IMR-90 (cell line): ENCODE data around the gene DHRS13. TPM values are rescaled to one million over a fixed set of nuclear protein-coding genes. Genes with fewer than 3 reads are reported as not detected.

ENCODE experiments used
- ATAC-seq: fragments of 200-7000 bp; cut with Tn5 transposase; 2 replicates; pipeline ENCODE4 v1.9.1; 2020; ENCODE audit warnings: low read depth, mild to moderate bottlenecking, moderate library complexity
- BruUV-seq: library from RNA; stranded (reverse); fragments of 400-500 nt; replicated peaks from 2 replicates; lab custom pipeline; 2021; lab: Mats Ljungman, UMichigan
- CTCF ChIA-PET: fragments of 300-600 bp; formaldehyde crosslinking; extraction: SDS; loops from one replicate; lab custom pipeline; 2021; ENCODE audit warnings: antibody characterized with exemption; lab: Yijun Ruan, JAX
- POLR2A ChIA-PET: fragments of 300-600 bp; sonication (Branson Sonifier 250); formaldehyde crosslinking; loops from one replicate; lab custom pipeline; 2022; ENCODE audit warnings: antibody characterized with exemption; ENCODE audit not compliant: unreplicated experiment; lab: Charles Lee
- DNase-seq: peaks from one replicate; pipeline ENCODE4 v3.0.0; 2013
- H2AFZ ChIP-seq: replicated peaks from 2 replicates; pipeline ENCODE3; 2013; ENCODE audit warnings: low read length, mild to moderate bottlenecking; ENCODE audit not compliant: poor library complexity
- H2AK5ac ChIP-seq: 2 replicates; pipeline ENCODE4 v1.6.1; 2013; ENCODE audit warnings: low read depth, low read length, inconsistent platforms
- H2AK9ac ChIP-seq: replicated peaks from 2 replicates; pipeline ENCODE3; 2013; ENCODE audit warnings: mild to moderate bottlenecking, low read depth, low read length, moderate library complexity; ENCODE audit not compliant: poor library complexity
- H2BK120ac ChIP-seq: 2 replicates; pipeline ENCODE4 v1.6.1; 2013; ENCODE audit warnings: low read depth, low read length, inconsistent platforms
- H2BK15ac ChIP-seq: 3 replicates; pipeline ENCODE4 v1.6.1; 2013; ENCODE audit warnings: low read depth, low read length, inconsistent platforms
- H2BK20ac ChIP-seq: 2 replicates; pipeline ENCODE4 v1.6.1; 2013; ENCODE audit warnings: low read depth, mild to moderate bottlenecking, inconsistent platforms, low read length, moderate library complexity
- H2BK5ac ChIP-seq: 2 replicates; pipeline ENCODE4 v1.6.1; 2013; ENCODE audit warnings: mild to moderate bottlenecking, low read depth, low read length, inconsistent platforms; ENCODE audit not compliant: poor library complexity, severe bottlenecking
- H3K14ac ChIP-seq: replicated peaks from 2 replicates; pipeline ENCODE4 v1.6.1; 2013; ENCODE audit warnings: low read depth, low read length, inconsistent platforms
- H3K18ac ChIP-seq: 2 replicates; pipeline ENCODE4 v1.6.1; 2013; ENCODE audit warnings: low read depth, low read length, control low read depth
- H3K23ac ChIP-seq: 2 replicates; pipeline ENCODE4 v1.6.1; 2013; ENCODE audit warnings: low read depth, low read length, inconsistent platforms
- H3K27ac ChIP-seq: 2 replicates; pipeline ENCODE4 v1.5.1; 2013; ENCODE audit warnings: mild to moderate bottlenecking, control low read depth, low read length; ENCODE audit not compliant: insufficient read depth
- H3K27me3 ChIP-seq: 2 replicates; pipeline ENCODE4 v1.6.1; 2013; ENCODE audit warnings: low read length; ENCODE audit not compliant: control insufficient read depth, insufficient read depth
- H3K36me3 ChIP-seq: 2 replicates; pipeline ENCODE4 v1.6.1; 2013; ENCODE audit warnings: low read length, mixed read lengths; ENCODE audit not compliant: control insufficient read depth, insufficient read depth
- H3K4ac ChIP-seq: 2 replicates; pipeline ENCODE4 v1.6.1; 2013; ENCODE audit warnings: low read depth, low read length, inconsistent platforms
- H3K4me1 ChIP-seq: 2 replicates; pipeline ENCODE4 v1.6.1; 2013; ENCODE audit warnings: low read length, mixed read lengths; ENCODE audit not compliant: control insufficient read depth, insufficient read depth
- H3K4me2 ChIP-seq: 2 replicates; pipeline ENCODE4 v1.6.1; 2013; ENCODE audit warnings: low read depth, mild to moderate bottlenecking, control low read depth, low read length, moderate library complexity
- H3K4me3 ChIP-seq: 2 replicates; pipeline ENCODE4 v1.5.1; 2013; ENCODE audit warnings: low read depth, mild to moderate bottlenecking, control low read depth, low read length, moderate library complexity; ENCODE audit not compliant: insufficient read depth
- H3K56ac ChIP-seq: 2 replicates; pipeline ENCODE4 v1.6.1; 2013; ENCODE audit warnings: low read length, inconsistent platforms; ENCODE audit not compliant: insufficient read depth; ENCODE audit errors: extremely low read depth
- H3K79me1 ChIP-seq, 2 experiments: 2 replicates each; pipeline ENCODE4 v1.6.1; 2013; ENCODE audit warnings: low read length in 2 of 2, inconsistent platforms in 1 of 2, low read depth in 1 of 2
- H3K9ac ChIP-seq: 2 replicates; pipeline ENCODE4 v1.6.1; 2013; ENCODE audit warnings: low read depth, low read length, control low read depth
- H3K9me1 ChIP-seq: 2 replicates; pipeline ENCODE4 v1.6.1; 2013; ENCODE audit warnings: low read length, inconsistent platforms; ENCODE audit not compliant: insufficient read depth
- H3K9me3 ChIP-seq: 2 replicates; pipeline ENCODE4 v1.6.1; 2013; ENCODE audit warnings: low read length; ENCODE audit not compliant: control insufficient read depth, insufficient read depth
- H4K20me1 ChIP-seq: 2 replicates; pipeline ENCODE4 v1.6.1; 2013; ENCODE audit warnings: low read length, inconsistent platforms; ENCODE audit not compliant: insufficient read depth
- H4K5ac ChIP-seq: 2 replicates; pipeline ENCODE4 v1.6.1; 2013; ENCODE audit warnings: mild to moderate bottlenecking, low read depth, low read length, control low read depth
- H4K8ac ChIP-seq, 2 experiments: 2 replicates each; pipeline ENCODE4 v1.6.1; 2013; ENCODE audit warnings: low read depth in 2 of 2, low read length in 2 of 2, control low read depth in 1 of 2, inconsistent platforms in 1 of 2
- H4K91ac ChIP-seq: 2 replicates; pipeline ENCODE4 v1.6.1; 2013; ENCODE audit warnings: low read depth, low read length, inconsistent platforms; ENCODE audit not compliant: insufficient read depth
- BHLHE40 ChIP-seq: fragments of 150-350 bp; IDR thresholded peaks from 2 replicates; pipeline ENCODE4 v1.6.1; 2016; ENCODE audit warnings: mild to moderate bottlenecking, low read depth, low read length
- CTCF ChIP-seq: conservative IDR thresholded peaks from 2 replicates; pipeline ENCODE4 v1.5.1; 2012; ENCODE audit warnings: mild to moderate bottlenecking, low read depth, low read length, improper control_type of control experiment
- WGBS, 2 experiments: methylation state at CpG; one replicate each; pipeline versions ENCODE4 v1.1.5 to v1.1.7; 2013; ENCODE audit warnings: missing lambda C conversion rate in 2 of 2; ENCODE audit not compliant: insufficient read length in 1 of 2; ENCODE audit errors: extremely low coverage in 2 of 2; 5-methylcytosine and 5-hydroxymethylcytosine counted together
- dilution Hi-C: fragments of 300-500 bp; cut with HindIII; formaldehyde crosslinking; loops from one replicate; pipeline ENCODE4 v1.14.3; 2018; ENCODE audit warnings: low sequenced_read_pairs; ENCODE audit not compliant: unreplicated experiment
- in situ Hi-C: fragments of 300-500 bp; cut with MboI; formaldehyde crosslinking; loops from 3 replicates; pipeline ENCODE4 v1.14.3; 2019; ENCODE audit warnings: low sequenced_read_pairs, inconsistent platforms, mixed read lengths
- intact Hi-C: fragments of 100-400 bp; cut with micrococcal nuclease; formaldehyde crosslinking; loops from 2 replicates; pipeline ENCODE4 v1.10.0; 2022
- polyA plus RNA-seq, 3 experiments: library from polyadenylated mRNA; depleted of rRNA; stranded (reverse); fragments of >200 nt; gene quantifications; 2 replicates each; pipeline ENCODE4 v1.2.3, GENCODE V29; 2012; ENCODE audit warnings: low replicate concordance in 1 of 3
- total RNA-seq: library from RNA; depleted of rRNA; stranded (reverse); fragments of >200 nt; gene quantifications from 2 replicates; pipeline ENCODE4 v1.2.3, GENCODE V29; 2012

Gene DHRS13
- total and polyA plus RNA-seq, 2 of the 4 experiments (the other 2 are of a cell fraction): 2.7 to 3.9 TPM

DNA sequence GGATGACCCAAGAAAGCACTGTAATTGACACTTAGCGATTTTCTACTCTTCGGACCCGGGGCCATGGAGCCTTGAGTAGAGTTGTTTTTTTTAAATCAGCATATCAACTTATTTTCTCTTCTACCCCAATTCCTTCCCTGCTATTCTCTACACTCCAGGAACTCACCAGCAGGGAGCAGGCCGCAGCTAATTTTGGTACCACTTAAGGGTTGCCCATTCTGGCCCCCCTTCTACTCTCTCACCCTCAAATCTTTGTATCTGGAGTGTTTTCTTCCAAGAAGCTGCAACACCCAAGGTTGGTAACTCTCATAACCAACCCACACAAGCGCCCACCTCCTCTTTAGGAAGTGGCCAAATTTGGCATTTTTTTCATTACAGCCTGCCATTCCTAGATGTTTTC is 53.6 kb downstream of the DHRS13 start:
- no peaks in the 10 kb centered on the region for H4K20me1 ChIP-seq
- DNase-seq (no peak), ATAC-seq (no peak)
- H2BK120ac ChIP-seq: no peak overlapping the region
- in situ Hi-C loops: no loop called here
- no peaks in the 10 kb centered on the region for H3K27me3 ChIP-seq
- CTCF ChIA-PET: interaction anchor here (0.6 to 1.5 kb wide), 2 partner anchors 10 to 62 kb away, joined by 3 to 4 read pairs; no protein-coding TSS in a partner anchor
- no peak overlapping the region for H3K4me2 ChIP-seq
- H3K4me3 ChIP-seq: no peak overlapping the region
- H3K36me3 ChIP-seq: no peaks in the 10 kb centered on the region
- H4K5ac ChIP-seq: no peak overlapping the region
- no peaks in the 10 kb centered on the region for H3K9me3 ChIP-seq
- no peak overlapping the region for H2AFZ ChIP-seq
- H3K4me1 ChIP-seq: no peaks in the 10 kb centered on the region
- no peak overlapping the region for H3K18ac ChIP-seq
- POLR2A ChIA-PET: no interaction called here
- WGBS, 2 experiments: 100% methylated on average over 1 of the region's 5 CpGs; no CpG with 5 or more reads in 1 of the 2 experiments
- H3K9ac ChIP-seq: no peak overlapping the region
- H2AK5ac ChIP-seq: no peak overlapping the region
- no peaks in the 10 kb centered on the region; a peak in 1 of 4 replicates for H3K79me1 ChIP-seq
- intact Hi-C loops: no loop called here
- no peak overlapping the region for H2BK20ac ChIP-seq
- H3K27ac ChIP-seq: no peak overlapping the region
- H4K8ac ChIP-seq: no peak overlapping the region
- no peak overlapping the region for H3K14ac ChIP-seq
- no peak overlapping the region for H3K56ac ChIP-seq
- no peak overlapping the region for H2BK5ac ChIP-seq
- H3K4ac ChIP-seq: no peak overlapping the region
- TF ChIP-seq CTCF (peak; percentile 17; the same call in 1 of the 2 replicates), BHLHE40 (no peak)
- no peak overlapping the region for H4K91ac ChIP-seq
- H2BK15ac ChIP-seq: no peak overlapping the region
- BruUV-seq: no TSS peak
- dilution Hi-C loops: no loop called here
- no peak overlapping the region for H3K23ac ChIP-seq
- peaks cover 3% of the 10 kb centered on the region; the same call in 1 of the 2 replicates for H3K9me1 ChIP-seq
- H2AK9ac ChIP-seq: no peak overlapping the region
